22Rv1 (cell line): ENCODE data around the gene TGFBI.

ENCODE experiments used
- H3K27ac ChIP-seq: fragments of 450-650 bp; 2 replicates; pipeline ENCODE4 v1.5.1; 2017
- CTCF ChIP-seq: fragments of 450-650 bp; IDR thresholded peaks from 2 replicates; pipeline ENCODE4 v1.5.1; 2017; ENCODE audit warnings: mild to moderate bottlenecking
- ZFX ChIP-seq: fragments of 450-650 bp; IDR thresholded peaks from 2 replicates; pipeline ENCODE4 v1.6.1; 2017; ENCODE audit warnings: antibody characterized with exemption, borderline replicate concordance

The TGFBI gene

GRCh38 chr5:136004436-136004835, 24.4 kb upstream of the TGFBI start:
- no peak for TF ChIP-seq ZFX
- TF ChIP-seq CTCF, result no peak
- H3K27ac ChIP-seq, result no peak overlapping the region

- TF ChIP-seq CTCF, result no peak
- TF ChIP-seq ZFX, result no peak
These were observed 23.3 kb upstream of the TGFBI start for GRCh38 chr5:136005476-136005875.

GRCh38 chr5:136006164-136006563, 22.6 kb upstream of the TGFBI start:
- no peak for TF ChIP-seq CTCF
- no peak for TF ChIP-seq ZFX
- no peak overlapping the region for H3K27ac ChIP-seq

More at GRCh38 chr5:136005476-136005875, 23.3 kb upstream of the TGFBI start:
- no peak overlapping the region for H3K27ac ChIP-seq

GRCh38 chr5:136006761-136007251, 22.0 kb upstream of the TGFBI start:
- TF ChIP-seq ZFX (no peak), CTCF (no peak)
- no peak overlapping the region for H3K27ac ChIP-seq

GRCh38 chr5:136007271-136007670, 21.5 kb upstream of the TGFBI start:
- H3K27ac ChIP-seq, result no peak overlapping the region
- TF ChIP-seq ZFX, result no peak
- TF ChIP-seq CTCF, result no peak

GRCh38 chr5:136011414-136012001, 17.3 kb upstream of the TGFBI start:
- TF ChIP-seq ZFX (no peak), CTCF (no peak)
- H3K27ac ChIP-seq, result no peak overlapping the region

- H3K27ac ChIP-seq, result no peak overlapping the region
- TF ChIP-seq CTCF, result no peak
- TF ChIP-seq ZFX, result no peak
These were observed 16.6 kb upstream of the TGFBI start for GRCh38 chr5:136012041-136012804.
